Body of pancreas (tissue), 4 donors: ENCODE results near the gene BDKRB2.

ENCODE experiments used
- POLR2A ChIP-seq, 3 donors: fragments of 450-650 bp; IDR thresholded peaks; one replicate each; pipeline ENCODE4 v1.6.1; 2016; ENCODE audit warnings: antibody characterized with exemption in 3 of 3, mild to moderate bottlenecking in 2 of 3
- TF ChIP-seq, protein P1 (sequence below), 7 experiments: fragments of 450-650 bp in 4 of 7; fragments of 200-600 bp in 3 of 7; sonication (generic) in 3 of 7; IDR thresholded peaks; one replicate each; pipeline ENCODE4 v1.5.1; 2016 to 2019; ENCODE audit warnings: antibody characterized with exemption in 7 of 7

GRCh38 chr14:96168581-96168980, 36.1 kb upstream of the BDKRB2 start:
- TF ChIP-seq, protein P1, sequence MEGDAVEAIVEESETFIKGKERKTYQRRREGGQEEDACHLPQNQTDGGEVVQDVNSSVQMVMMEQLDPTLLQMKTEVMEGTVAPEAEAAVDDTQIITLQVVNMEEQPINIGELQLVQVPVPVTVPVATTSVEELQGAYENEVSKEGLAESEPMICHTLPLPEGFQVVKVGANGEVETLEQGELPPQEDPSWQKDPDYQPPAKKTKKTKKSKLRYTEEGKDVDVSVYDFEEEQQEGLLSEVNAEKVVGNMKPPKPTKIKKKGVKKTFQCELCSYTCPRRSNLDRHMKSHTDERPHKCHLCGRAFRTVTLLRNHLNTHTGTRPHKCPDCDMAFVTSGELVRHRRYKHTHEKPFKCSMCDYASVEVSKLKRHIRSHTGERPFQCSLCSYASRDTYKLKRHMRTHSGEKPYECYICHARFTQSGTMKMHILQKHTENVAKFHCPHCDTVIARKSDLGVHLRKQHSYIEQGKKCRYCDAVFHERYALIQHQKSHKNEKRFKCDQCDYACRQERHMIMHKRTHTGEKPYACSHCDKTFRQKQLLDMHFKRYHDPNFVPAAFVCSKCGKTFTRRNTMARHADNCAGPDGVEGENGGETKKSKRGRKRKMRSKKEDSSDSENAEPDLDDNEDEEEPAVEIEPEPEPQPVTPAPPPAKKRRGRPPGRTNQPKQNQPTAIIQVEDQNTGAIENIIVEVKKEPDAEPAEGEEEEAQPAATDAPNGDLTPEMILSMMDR (IDR thresholded peaks at IDR 0.05), result no peak
- no peak for TF ChIP-seq POLR2A (IDR thresholded peaks at IDR 0.05)
